SK-N-SH treated with all-trans-retinoic acid at 6 μM for 48 hours (cell line): ENCODE data around the gene CILP.
"Not testable (repeated sequence)": the region's sequence is repeated elsewhere in the genome, so short reads cannot be mapped to it uniquely, and the experiment has no call there.

ENCODE experiments used
- ISL1 ChIP-seq: fragments of 250-450 bp; sonication (Bioruptor Pico); IDR thresholded peaks from 2 replicates; pipeline ENCODE4 v2.1.2; 2022; ENCODE audit warnings: mild to moderate bottlenecking, moderate library complexity
- PPARA ChIP-seq: fragments of 250-450 bp; sonication (Bioruptor Pico); IDR thresholded peaks from 2 replicates; pipeline ENCODE4 v1.5.0; 2020; ENCODE audit warnings: mild to moderate bottlenecking, borderline replicate concordance
- ZC3H10 ChIP-seq: fragments of 250-450 bp; sonication (Bioruptor Pico); IDR thresholded peaks from 2 replicates; pipeline ENCODE4 v1.5.1; 2021; ENCODE audit warnings: mild to moderate bottlenecking, moderate library complexity
- ZNF8 ChIP-seq: fragments of 450-650 bp; formaldehyde crosslinking; IDR thresholded peaks from 2 replicates; pipeline ENCODE4 v1.5.0; 2020; ENCODE audit warnings: mild to moderate bottlenecking, moderate library complexity

DNA sequence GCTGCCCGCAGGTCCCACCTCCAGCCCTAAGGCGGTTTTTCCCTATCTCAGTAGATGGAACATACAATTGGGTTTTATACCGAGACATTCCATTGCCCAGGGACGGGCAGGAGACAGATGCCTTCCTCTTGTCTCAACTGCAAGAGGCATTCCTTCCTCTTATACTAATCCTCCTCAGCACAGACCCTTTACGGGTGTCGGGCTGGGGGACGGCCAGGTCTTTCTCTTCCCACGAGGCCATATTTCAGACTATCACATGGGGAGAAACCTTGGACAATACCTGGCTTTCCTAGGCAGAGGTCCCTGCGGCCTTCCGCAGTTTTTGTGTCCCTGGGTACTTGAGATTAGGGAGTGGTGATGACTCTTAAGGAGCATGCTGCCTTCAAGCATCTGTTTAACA lies 15.6 kb upstream of the CILP start:
- TF ChIP-seq ISL1; PPARA (CRISPR knock-in tag); ZC3H10; ZNF8: not testable (repeated sequence)
